H9 (cell line): ENCODE measurements around the gene TRMU. TPM values are rescaled to one million over a fixed set of nuclear protein-coding genes. Genes with fewer than 3 reads are reported as not detected.

Experiments used
- DNase-seq: peaks from one replicate; pipeline ENCODE4 v3.0.0-alpha.2; 2017
- H2AFZ ChIP-seq: one replicate; pipeline ENCODE4 v1.6.1; 2013; ENCODE audit warnings: mild to moderate bottlenecking, low read length, control low read depth, moderate library complexity
- H2AK5ac ChIP-seq: 2 replicates; pipeline ENCODE4 v1.6.1; 2013; ENCODE audit warnings: low read length, control low read depth, mixed read lengths; ENCODE audit not compliant: insufficient read length
- H2BK120ac ChIP-seq: one replicate; pipeline ENCODE4 v1.6.1; 2013; ENCODE audit warnings: low read depth, mild to moderate bottlenecking, low read length, control low read depth, inconsistent platforms; ENCODE audit not compliant: poor library complexity, severe bottlenecking
- H2BK12ac ChIP-seq: 2 replicates; pipeline ENCODE4 v1.6.1; 2013; ENCODE audit warnings: low read length, control low read depth, mixed read lengths, low read depth; ENCODE audit not compliant: insufficient read length
- H2BK15ac ChIP-seq: 2 replicates; pipeline ENCODE4 v1.6.1; 2013; ENCODE audit warnings: low read depth, low read length, control low read depth
- H2BK20ac ChIP-seq: one replicate; pipeline ENCODE4 v1.6.1; 2013; ENCODE audit warnings: low read depth, mild to moderate bottlenecking, low read length, control low read depth, inconsistent platforms; ENCODE audit not compliant: poor library complexity, severe bottlenecking
- H2BK5ac ChIP-seq: 2 replicates; pipeline ENCODE4 v1.6.1; 2013; ENCODE audit warnings: low read length, control low read depth, mixed read lengths; ENCODE audit not compliant: insufficient read length
- H3K14ac ChIP-seq: 2 replicates; pipeline ENCODE4 v1.6.1; 2013; ENCODE audit warnings: low read length, control low read depth; ENCODE audit not compliant: insufficient read depth
- H3K18ac ChIP-seq: 2 replicates; pipeline ENCODE4 v1.6.1; 2013; ENCODE audit warnings: low read depth, mild to moderate bottlenecking, mixed read lengths, low read length, control low read depth; ENCODE audit not compliant: insufficient read length
- H3K23ac ChIP-seq: 2 replicates; pipeline ENCODE4 v1.6.1; 2013; ENCODE audit warnings: low read length, control low read depth, mixed read lengths, low read depth; ENCODE audit not compliant: insufficient read length
- H3K23me2 ChIP-seq: 2 replicates; pipeline ENCODE4 v1.6.1; 2013; ENCODE audit warnings: low read depth, mild to moderate bottlenecking, mixed read lengths, low read length, control low read depth; ENCODE audit not compliant: insufficient read length, poor library complexity, severe bottlenecking
- H3K27ac ChIP-seq: 2 replicates; pipeline ENCODE4 v1.5.1; 2013; ENCODE audit warnings: low read length, control low read depth, mixed read lengths, low read depth; ENCODE audit not compliant: insufficient read length
- H3K27me3 ChIP-seq: 2 replicates; pipeline ENCODE4 v1.6.1; 2013; ENCODE audit warnings: low read length, control low read depth, inconsistent platforms; ENCODE audit not compliant: insufficient read depth
- H3K4ac ChIP-seq: 2 replicates; pipeline ENCODE4 v1.6.1; 2013; ENCODE audit warnings: low read depth, mild to moderate bottlenecking, control low read depth, inconsistent platforms, low read length, moderate library complexity
- H3K4me1 ChIP-seq: 2 replicates; pipeline ENCODE4 v1.6.1; 2013; ENCODE audit warnings: low read length, control low read depth, inconsistent platforms; ENCODE audit not compliant: insufficient read depth
- H3K4me2 ChIP-seq: 2 replicates; pipeline ENCODE4 v1.6.1; 2013; ENCODE audit warnings: low read length, control low read depth, mixed read lengths; ENCODE audit not compliant: insufficient read length, insufficient read depth
- H3K56ac ChIP-seq: 2 replicates; pipeline ENCODE4 v1.6.1; 2013; ENCODE audit warnings: low read depth, mild to moderate bottlenecking, mixed read lengths, low read length, control low read depth; ENCODE audit not compliant: insufficient read length
- H3K79me1 ChIP-seq: 2 replicates; pipeline ENCODE4 v1.6.1; 2013; ENCODE audit warnings: low read depth, mild to moderate bottlenecking, moderate library complexity, low read length, control low read depth, inconsistent platforms; ENCODE audit not compliant: insufficient read depth, poor library complexity, severe bottlenecking
- H3K79me2 ChIP-seq: 2 replicates; pipeline ENCODE4 v1.6.1; 2013; ENCODE audit warnings: low read length, control low read depth, inconsistent platforms; ENCODE audit not compliant: insufficient read depth
- H3K9ac ChIP-seq: 2 replicates; pipeline ENCODE4 v1.6.1; 2013; ENCODE audit warnings: low read length, control low read depth, mixed read lengths; ENCODE audit not compliant: insufficient read length; ENCODE audit errors: extremely low read depth
- H3K9me3 ChIP-seq: one replicate; pipeline ENCODE4 v1.6.1; 2013; ENCODE audit warnings: low read depth, low read length, inconsistent platforms; ENCODE audit not compliant: control insufficient read depth
- H3T11ph ChIP-seq: one replicate; pipeline ENCODE4 v1.6.1; 2013; ENCODE audit warnings: mild to moderate bottlenecking, low read length, control low read depth, inconsistent platforms
- H4K20me1 ChIP-seq: one replicate; pipeline ENCODE4 v1.6.1; 2013; ENCODE audit not compliant: control insufficient read depth, insufficient read length, insufficient read depth
- H4K5ac ChIP-seq: 2 replicates; pipeline ENCODE4 v1.6.1; 2013; ENCODE audit warnings: low read depth, mild to moderate bottlenecking, mixed read lengths, low read length, control low read depth; ENCODE audit not compliant: insufficient read length
- H4K8ac ChIP-seq: replicated peaks from 2 replicates; pipeline ENCODE4 v1.6.1; 2013; ENCODE audit warnings: low read length, control low read depth, mixed read lengths, low read depth; ENCODE audit not compliant: insufficient read length
- H4K91ac ChIP-seq: 2 replicates; pipeline ENCODE4 v1.6.1; 2013; ENCODE audit warnings: low read depth, mild to moderate bottlenecking, moderate library complexity, mixed read lengths, low read length, control low read depth; ENCODE audit not compliant: insufficient read length
- H3K27ac Mint-ChIP-seq, 3 experiments: 2 replicates in 2 of 3; 3 replicates in 1 of 3; pipeline ENCODE4 v1.8.0; 2020 to 2021; ENCODE audit warnings: mixed read lengths in 3 of 3, mild to moderate bottlenecking in 1 of 3, moderate library complexity in 1 of 3
- H3K27me3 Mint-ChIP-seq: 2 replicates; pipeline ENCODE4 v1.8.0; 2021; ENCODE audit warnings: low read depth, mild to moderate bottlenecking, moderate library complexity, mixed read lengths
- H3K36me3 Mint-ChIP-seq, 3 experiments: 2 replicates in 2 of 3; 3 replicates in 1 of 3; pipeline ENCODE4 v1.8.0; 2020 to 2021; ENCODE audit warnings: low read depth in 3 of 3, mixed read lengths in 3 of 3; ENCODE audit not compliant: insufficient read depth in 1 of 3
- H3K4me1 Mint-ChIP-seq, 2 experiments: 2 replicates each; pipeline ENCODE4 v1.8.0; 2020; ENCODE audit warnings: mixed read lengths in 2 of 2
- H3K4me3 Mint-ChIP-seq, 2 experiments: 2 replicates in 1 of 2; 3 replicates in 1 of 2; pipeline ENCODE4 v1.8.0; 2020 to 2021; ENCODE audit warnings: mild to moderate bottlenecking in 2 of 2, mixed read lengths in 2 of 2, moderate library complexity in 1 of 2
- H3K9me3 Mint-ChIP-seq, 2 experiments: 2 replicates in 1 of 2; 3 replicates in 1 of 2; pipeline ENCODE4 v1.8.0; 2020; ENCODE audit warnings: mild to moderate bottlenecking in 2 of 2, mixed read lengths in 2 of 2, moderate library complexity in 1 of 2
- WGBS: extraction: QIAGEN DNeasy Blood & Tissue Kit; methylation state at CpG from one replicate; pipeline ENCODE4 v1.1.7; 2013; ENCODE audit warnings: missing lambda C conversion rate, low lambda C conversion rate, mixed read lengths; ENCODE audit not compliant: insufficient read length; ENCODE audit errors: extremely low coverage; 5-methylcytosine and 5-hydroxymethylcytosine counted together
- total RNA-seq: library from RNA; stranded (reverse); gene quantifications from 2 replicates; pipeline ENCODE4 v1.2.1, GENCODE V29; 2021
- TF ChIP-seq, protein P1 (sequence below): fragments of 200-600 bp; sonication (generic); conservative IDR thresholded peaks from 3 replicates; pipeline ENCODE4 v1.8.0; 2021; ENCODE audit warnings: antibody characterized with exemption, mild to moderate bottlenecking

TRMU gene
- total RNA-seq, 1 experiment from 2014 or later: 86.3 TPM

DNA sequence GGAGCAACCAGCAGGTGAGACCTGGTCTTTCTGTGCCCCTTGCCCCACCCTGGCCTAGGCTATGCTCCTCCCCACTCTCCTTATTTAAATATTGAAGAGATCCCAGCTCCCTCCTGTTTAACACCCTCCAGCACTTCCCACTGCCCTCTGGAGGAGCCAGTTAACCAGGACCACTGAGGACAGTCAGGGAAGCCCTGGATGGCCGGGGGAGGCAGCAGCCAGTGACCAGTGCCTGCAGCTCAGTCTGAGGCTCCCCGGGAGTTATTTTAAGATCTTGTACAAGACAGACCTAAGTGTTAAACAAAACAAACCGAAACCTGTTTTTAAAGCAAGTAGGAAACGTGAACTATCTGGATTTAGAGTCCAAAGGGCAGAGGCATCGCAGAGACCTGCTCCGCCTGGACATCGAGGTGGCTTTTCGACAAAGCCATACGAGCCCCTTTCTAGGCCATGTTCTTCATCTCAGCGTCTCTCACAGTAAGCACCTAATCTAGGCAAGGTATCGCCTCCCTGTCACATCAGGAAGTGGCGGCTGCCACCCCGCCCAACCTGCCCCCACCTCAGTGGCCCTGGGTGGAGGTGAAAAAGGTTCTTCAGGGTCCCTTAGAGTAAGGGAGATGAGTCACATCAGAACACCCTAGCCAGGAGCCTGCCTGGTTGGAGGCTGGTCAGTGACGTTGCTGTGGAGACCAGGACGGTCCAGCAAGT lies 35.2 kb downstream of the TRMU start:
- H4K5ac ChIP-seq: no peak overlapping the region
- H3K9ac ChIP-seq: no peak overlapping the region
- H3K4ac ChIP-seq: no peak overlapping the region
- Mint-ChIP-seq H3K4me1 (peaks cover 15 to 16% of the 10 kb centered on the region in 2 experiments), H3K27ac (peak overlapping the region in 1 of 3 experiments; percentile 53; a peak in 1 of 7 replicates), H3K4me3 (no peak overlapping the region), H3K9me3 (peaks cover 2 to 4% of the 10 kb centered on the region in 2 experiments; a peak in 1 of 5 replicates), H3K36me3 (peaks cover 3 to 13% (median 12%) of the 10 kb centered on the region in 3 experiments; a peak in 5 of 7 replicates), H3K27me3 (no peaks in the 10 kb centered on the region)
- H2BK20ac ChIP-seq: no peak overlapping the region
- no peak overlapping the region for H2AFZ ChIP-seq
- H3K79me2 ChIP-seq: no peaks in the 10 kb centered on the region
- H3K27ac ChIP-seq: no peak overlapping the region
- H4K20me1 ChIP-seq: no peaks in the 10 kb centered on the region
- H3K9me3 ChIP-seq: no peaks in the 10 kb centered on the region
- no peak overlapping the region for H3K56ac ChIP-seq
- TF ChIP-seq, protein P1, sequence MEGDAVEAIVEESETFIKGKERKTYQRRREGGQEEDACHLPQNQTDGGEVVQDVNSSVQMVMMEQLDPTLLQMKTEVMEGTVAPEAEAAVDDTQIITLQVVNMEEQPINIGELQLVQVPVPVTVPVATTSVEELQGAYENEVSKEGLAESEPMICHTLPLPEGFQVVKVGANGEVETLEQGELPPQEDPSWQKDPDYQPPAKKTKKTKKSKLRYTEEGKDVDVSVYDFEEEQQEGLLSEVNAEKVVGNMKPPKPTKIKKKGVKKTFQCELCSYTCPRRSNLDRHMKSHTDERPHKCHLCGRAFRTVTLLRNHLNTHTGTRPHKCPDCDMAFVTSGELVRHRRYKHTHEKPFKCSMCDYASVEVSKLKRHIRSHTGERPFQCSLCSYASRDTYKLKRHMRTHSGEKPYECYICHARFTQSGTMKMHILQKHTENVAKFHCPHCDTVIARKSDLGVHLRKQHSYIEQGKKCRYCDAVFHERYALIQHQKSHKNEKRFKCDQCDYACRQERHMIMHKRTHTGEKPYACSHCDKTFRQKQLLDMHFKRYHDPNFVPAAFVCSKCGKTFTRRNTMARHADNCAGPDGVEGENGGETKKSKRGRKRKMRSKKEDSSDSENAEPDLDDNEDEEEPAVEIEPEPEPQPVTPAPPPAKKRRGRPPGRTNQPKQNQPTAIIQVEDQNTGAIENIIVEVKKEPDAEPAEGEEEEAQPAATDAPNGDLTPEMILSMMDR: no peak
- no peaks in the 10 kb centered on the region for H3K79me1 ChIP-seq
- H3K23ac ChIP-seq: no peak overlapping the region
- no peaks in the 10 kb centered on the region for H3K27me3 ChIP-seq
- H4K91ac ChIP-seq: no peak overlapping the region
- H3K4me1 ChIP-seq: no peaks in the 10 kb centered on the region
- H2AK5ac ChIP-seq: no peak overlapping the region
- no peaks in the 10 kb centered on the region for H3K23me2 ChIP-seq
- H3K14ac ChIP-seq: no peak overlapping the region
- no peak overlapping the region for H3T11ph ChIP-seq
- H3K4me2 ChIP-seq: no peak overlapping the region
- H3K18ac ChIP-seq: no peak overlapping the region
- H2BK12ac ChIP-seq: no peak overlapping the region
- no peak overlapping the region for H2BK120ac ChIP-seq
- no peak overlapping the region for H2BK5ac ChIP-seq
- DNase-seq: no peak
- H4K8ac ChIP-seq: no peak overlapping the region
- no CpG with 5 or more reads among the region's 15 CpGs for WGBS
- H2BK15ac ChIP-seq: no peak overlapping the region
